Type B pancreatic cell (in vitro differentiated cells): Measurements from ENCODE around the gene AGPAT3. TPM values are rescaled to one million over a fixed set of nuclear protein-coding genes. Genes with fewer than 3 reads are reported as not detected.

Experiments used
- DNase-seq: peaks from one replicate; pipeline ENCODE4 v3.0.0; 2021; ENCODE audit warnings: mixed read lengths; ENCODE audit not compliant: unreplicated experiment; ENCODE audit errors: extremely low spot score
- H3K27ac Mint-ChIP-seq: 2 replicates; pipeline ENCODE4 v1.8.0; 2021; ENCODE audit warnings: mild to moderate bottlenecking, mixed read lengths
- H3K27me3 Mint-ChIP-seq: 2 replicates; pipeline ENCODE4 v1.8.0; 2021; ENCODE audit warnings: mixed read lengths
- H3K36me3 Mint-ChIP-seq: 2 replicates; pipeline ENCODE4 v1.8.0; 2021; ENCODE audit warnings: mixed read lengths
- H3K4me1 Mint-ChIP-seq: one replicate; pipeline ENCODE4 v1.8.0; 2021; ENCODE audit warnings: mixed read lengths; ENCODE audit not compliant: unreplicated experiment
- H3K4me3 Mint-ChIP-seq: 2 replicates; pipeline ENCODE4 v1.8.0; 2021; ENCODE audit warnings: mild to moderate bottlenecking, mixed read lengths
- H3K9me3 Mint-ChIP-seq: 2 replicates; pipeline ENCODE4 v1.8.0; 2021; ENCODE audit warnings: mixed read lengths
- CTCF ChIP-seq: fragments of 200-600 bp; sonication (generic); conservative IDR thresholded peaks from 2 replicates; pipeline ENCODE4 v1.5.0; 2021; ENCODE audit warnings: antibody characterized with exemption, mild to moderate bottlenecking
- total RNA-seq: library from RNA; stranded (reverse); gene quantifications from 2 replicates; pipeline ENCODE4 v1.2.1, GENCODE V29; 2021; ENCODE audit warnings: low replicate concordance

Gene AGPAT3
- total RNA-seq, 1 donor from 2014 or later, result 59.2 TPM

GRCh38 chr21:43974791-43975468, 109.9 kb downstream of the AGPAT3 start:
- H3K27me3 Mint-ChIP-seq, result no peaks in the 10 kb centered on the region
- H3K4me1 Mint-ChIP-seq, result no peaks in the 10 kb centered on the region
- no peak for DNase-seq
- no peak overlapping the region for H3K4me3 Mint-ChIP-seq
- H3K36me3 Mint-ChIP-seq, result no peaks in the 10 kb centered on the region
- no peaks in the 10 kb centered on the region for H3K9me3 Mint-ChIP-seq
- no peak overlapping the region for H3K27ac Mint-ChIP-seq
- no peak for TF ChIP-seq CTCF

- Mint-ChIP-seq H3K36me3 (no peaks in the 10 kb centered on the region), H3K4me3 (no peak overlapping the region), H3K27ac (no peak overlapping the region), H3K9me3 (no peaks in the 10 kb centered on the region), H3K27me3 (no peaks in the 10 kb centered on the region), H3K4me1 (no peaks in the 10 kb centered on the region)
- peak; percentile 86 for DNase-seq
- peak; percentile 98 for TF ChIP-seq CTCF
These were observed 110.6 kb downstream of the AGPAT3 start for GRCh38 chr21:43975469-43976098.

GRCh38 chr21:43976661-43977060, 111.6 kb downstream of the AGPAT3 start:
- no peaks in the 10 kb centered on the region for H3K36me3 Mint-ChIP-seq
- H3K4me1 Mint-ChIP-seq, result no peaks in the 10 kb centered on the region
- no peak for TF ChIP-seq CTCF
- no peak overlapping the region for H3K27ac Mint-ChIP-seq
- H3K9me3 Mint-ChIP-seq, result no peaks in the 10 kb centered on the region
- DNase-seq, result no peak
- H3K4me3 Mint-ChIP-seq, result no peak overlapping the region
- no peaks in the 10 kb centered on the region for H3K27me3 Mint-ChIP-seq

GRCh38 chr21:43978060-43978459, 113.0 kb downstream of the AGPAT3 start:
- H3K27ac Mint-ChIP-seq, result no peak overlapping the region

GRCh38 chr21:43979654-43980053, 114.6 kb downstream of the AGPAT3 start:
- no peaks in the 10 kb centered on the region for H3K36me3 Mint-ChIP-seq
- H3K27ac Mint-ChIP-seq, result no peak overlapping the region
- no peak overlapping the region for H3K4me3 Mint-ChIP-seq
- no peaks in the 10 kb centered on the region for H3K4me1 Mint-ChIP-seq
- no peaks in the 10 kb centered on the region for H3K27me3 Mint-ChIP-seq
- no peak for TF ChIP-seq CTCF
- DNase-seq, result no peak
- no peaks in the 10 kb centered on the region for H3K9me3 Mint-ChIP-seq

More at GRCh38 chr21:43978060-43978459, 113.0 kb downstream of the AGPAT3 start:
- H3K27me3 Mint-ChIP-seq, result no peaks in the 10 kb centered on the region
- no peak overlapping the region for H3K4me3 Mint-ChIP-seq
- no peak for TF ChIP-seq CTCF
- H3K9me3 Mint-ChIP-seq, result no peaks in the 10 kb centered on the region
- H3K4me1 Mint-ChIP-seq, result no peaks in the 10 kb centered on the region
- DNase-seq, result no peak
- no peaks in the 10 kb centered on the region for H3K36me3 Mint-ChIP-seq
